Measurements from ENCODE around the gene FBXO28.
"Not testable (repeated sequence)": the region's sequence is repeated elsewhere in the genome, so short reads cannot be mapped to it uniquely, and the experiment has no call there.

FBXO28 gene

DNA sequence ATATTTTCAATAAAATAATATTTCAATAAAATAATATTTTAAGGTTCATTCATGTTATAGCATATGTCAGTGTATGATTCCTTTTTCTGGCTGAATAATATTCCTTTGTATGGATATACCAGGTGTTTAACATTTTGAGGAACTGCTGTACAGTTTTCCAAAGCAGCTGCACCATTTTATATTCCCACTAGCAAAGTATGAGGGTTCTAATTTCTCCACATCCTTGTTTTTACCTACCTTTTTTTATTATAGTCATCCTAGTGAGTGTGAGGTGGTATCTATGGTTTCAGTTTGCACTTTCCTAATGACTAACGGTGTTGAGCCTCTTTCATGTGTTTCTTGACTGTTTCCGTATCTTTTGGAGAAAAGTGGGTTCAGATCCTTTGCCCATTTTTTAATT, 74.4 kb downstream of the FBXO28 start:
- DNase-seq (ENCODE audit: low read depth): no peak

DNA sequence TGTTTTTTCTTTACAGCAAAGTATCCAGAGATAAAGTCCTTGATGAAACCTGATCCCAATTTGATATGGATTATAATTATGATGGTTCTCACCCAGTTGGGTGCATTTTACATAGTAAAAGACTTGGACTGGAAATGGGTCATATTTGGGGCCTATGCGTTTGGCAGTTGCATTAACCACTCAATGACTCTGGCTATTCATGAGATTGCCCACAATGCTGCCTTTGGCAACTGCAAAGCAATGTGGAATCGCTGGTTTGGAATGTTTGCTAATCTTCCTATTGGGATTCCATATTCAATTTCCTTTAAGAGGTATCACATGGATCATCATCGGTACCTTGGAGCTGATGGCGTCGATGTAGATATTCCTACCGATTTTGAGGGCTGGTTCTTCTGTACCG, 75.7 kb downstream of the FBXO28 start:
- DNase-seq (ENCODE audit: low read depth): no peak

DNA sequence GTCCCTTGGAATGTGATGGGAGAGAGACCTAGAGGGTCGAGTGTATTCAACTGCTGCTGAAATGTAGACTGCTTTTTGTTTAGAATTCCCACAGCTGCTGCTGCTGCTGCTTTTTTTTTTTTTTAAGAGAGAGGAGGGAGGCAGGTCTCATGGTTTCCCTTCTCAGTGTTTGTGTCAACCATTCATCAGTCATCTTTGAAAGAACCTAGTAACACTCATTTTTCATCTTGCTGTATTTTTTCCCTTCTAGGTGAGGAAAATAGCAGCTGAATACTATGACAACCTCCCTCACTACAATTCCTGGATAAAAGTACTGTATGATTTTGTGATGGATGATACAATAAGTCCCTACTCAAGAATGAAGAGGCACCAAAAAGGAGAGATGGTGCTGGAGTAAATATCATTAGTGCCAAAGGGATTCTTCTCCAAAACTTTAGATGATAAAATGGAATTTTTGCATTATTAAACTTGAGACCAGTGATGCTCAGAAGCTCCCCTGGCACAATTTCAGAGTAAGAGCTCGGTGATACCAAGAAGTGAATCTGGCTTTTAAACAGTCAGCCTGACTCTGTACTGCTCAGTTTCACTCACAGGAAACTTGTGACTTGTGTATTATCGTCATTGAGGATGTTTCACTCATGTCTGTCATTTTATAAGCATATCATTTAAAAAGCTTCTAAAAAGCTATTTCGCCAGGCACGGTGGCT, 78.3 kb downstream of the FBXO28 start:
- DNase-seq (ENCODE audit: low read depth): no peak

DNA sequence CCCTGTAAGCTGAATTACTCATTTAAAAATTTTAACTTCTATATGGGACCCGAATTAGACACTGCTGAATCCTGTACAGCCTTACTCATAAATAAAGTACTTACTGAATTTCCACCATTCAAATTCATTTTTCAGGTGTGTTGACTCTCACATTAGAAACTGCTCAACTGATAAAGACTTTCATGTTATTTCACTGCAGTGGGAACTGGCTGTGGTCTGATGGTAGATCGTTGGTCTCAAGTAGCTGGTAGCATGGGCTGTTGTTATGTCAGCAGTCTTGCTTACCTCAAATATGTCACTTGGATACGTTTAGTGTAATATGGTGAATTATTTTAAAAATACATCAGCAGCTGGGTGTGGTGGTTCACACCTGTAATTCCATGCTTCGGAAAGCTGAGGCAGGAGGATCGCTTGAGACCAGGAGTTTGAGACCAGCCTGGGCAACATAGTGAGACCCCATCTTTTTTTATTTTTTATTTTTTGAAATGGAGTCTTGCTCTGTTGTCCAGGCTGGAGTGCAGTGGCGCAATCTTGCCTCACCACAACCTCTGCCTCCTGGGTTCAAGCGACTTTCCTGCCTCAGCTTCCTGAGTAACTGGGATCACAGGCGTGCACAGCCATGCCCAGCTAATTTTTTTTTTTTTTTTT, 79.5 kb downstream of the FBXO28 start:
- no peak for DNase-seq (ENCODE audit: low read depth)

DNA sequence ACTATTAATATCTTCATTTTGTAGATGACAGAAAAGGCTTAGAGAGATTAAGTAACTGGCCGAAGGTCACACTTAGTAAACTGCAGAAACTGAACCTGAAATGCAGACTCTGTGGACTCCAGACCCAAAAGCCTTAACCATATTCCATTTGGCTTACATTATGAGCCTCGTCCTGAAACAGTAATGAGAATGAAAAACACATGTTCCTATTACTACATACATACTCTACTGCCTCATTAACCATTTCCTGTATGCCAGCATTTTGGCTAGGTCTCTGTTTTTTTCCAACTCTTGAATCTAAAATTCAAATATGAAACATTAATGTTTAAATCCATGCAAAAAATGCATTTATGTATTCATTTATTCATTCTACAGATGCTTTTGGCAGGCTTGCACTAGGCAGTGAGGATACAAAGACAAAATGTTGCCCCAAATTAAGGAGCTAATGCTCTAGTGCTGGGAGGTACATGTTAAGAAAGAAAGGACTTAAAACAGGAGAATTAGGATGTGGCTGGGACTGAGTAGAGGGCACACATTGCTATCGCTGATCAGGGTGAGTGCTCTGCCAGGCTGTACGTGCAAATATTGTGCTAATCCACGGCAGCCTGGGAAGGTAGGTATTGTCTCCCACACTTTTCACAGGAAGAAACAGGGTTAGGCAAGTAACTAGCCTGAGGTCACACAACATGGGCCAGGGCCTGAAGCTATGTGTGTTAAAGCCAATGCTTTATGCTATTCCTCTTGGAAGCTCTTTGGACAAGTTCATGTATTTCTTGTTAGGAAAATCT, 83.1 kb downstream of the FBXO28 start:
- DNase-seq (ENCODE audit: low read depth): no peak

DNA sequence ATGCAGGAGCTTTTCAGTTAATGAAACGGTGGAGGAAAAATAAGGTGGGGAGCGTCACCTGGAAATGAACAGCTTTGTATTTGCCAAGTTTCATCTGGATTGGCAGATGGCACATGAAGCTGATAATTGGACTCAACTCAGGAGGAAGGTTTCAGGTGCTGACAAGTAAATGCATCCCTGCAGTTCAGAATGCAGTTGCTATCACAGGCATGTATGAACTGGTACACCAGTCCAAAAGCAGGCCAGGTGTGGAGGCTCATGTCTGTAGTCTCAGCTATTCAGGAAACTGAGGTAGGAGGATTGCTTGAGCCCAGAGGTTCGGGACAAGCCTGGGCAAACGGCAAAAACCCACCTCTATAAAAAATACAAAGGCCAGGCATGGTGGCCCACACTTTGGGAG, 84.7 kb downstream of the FBXO28 start:
- no peak for DNase-seq (ENCODE audit: low read depth)

DNA sequence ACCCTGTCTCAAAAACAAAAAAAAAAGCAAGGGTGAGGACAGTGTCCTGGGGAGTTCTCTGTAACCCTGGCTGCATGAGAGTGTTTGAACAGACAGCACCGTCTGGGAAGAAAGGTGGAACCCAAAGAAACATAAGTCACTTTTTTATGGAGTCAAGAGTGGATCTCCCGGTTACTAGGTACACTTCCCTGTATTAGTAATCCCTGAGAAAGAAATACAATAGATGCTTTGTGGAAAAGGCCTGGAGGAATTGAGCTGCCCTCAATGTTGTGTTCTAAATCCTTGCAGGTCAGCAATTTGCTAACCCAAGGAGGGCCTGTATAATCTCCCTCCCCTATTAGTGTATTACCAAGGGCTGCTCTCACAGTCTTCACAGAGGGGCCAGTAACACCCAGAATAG, 85.8 kb downstream of the FBXO28 start:
- no peak for DNase-seq (ENCODE audit: low read depth)

DNA sequence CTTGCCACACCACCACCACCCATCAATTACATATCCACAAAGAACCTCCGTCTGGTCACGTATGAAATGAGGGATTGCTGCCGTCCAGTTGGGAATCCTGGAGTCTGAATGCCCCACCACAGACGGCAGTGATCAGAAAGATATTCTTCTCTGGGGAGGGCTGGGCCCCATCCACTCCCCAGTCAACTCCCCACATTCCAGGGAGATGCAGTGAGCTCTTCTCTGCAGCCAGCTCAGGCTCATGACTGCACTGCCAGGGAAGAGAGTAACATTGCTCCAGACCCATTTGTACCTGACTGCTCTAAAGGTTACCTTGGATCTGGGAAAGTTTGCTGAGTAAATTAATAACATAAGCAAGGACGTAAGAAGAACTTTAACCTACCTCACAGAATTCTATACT, 87.5 kb downstream of the FBXO28 start:
- no peak for DNase-seq (ENCODE audit: low read depth)

DNA sequence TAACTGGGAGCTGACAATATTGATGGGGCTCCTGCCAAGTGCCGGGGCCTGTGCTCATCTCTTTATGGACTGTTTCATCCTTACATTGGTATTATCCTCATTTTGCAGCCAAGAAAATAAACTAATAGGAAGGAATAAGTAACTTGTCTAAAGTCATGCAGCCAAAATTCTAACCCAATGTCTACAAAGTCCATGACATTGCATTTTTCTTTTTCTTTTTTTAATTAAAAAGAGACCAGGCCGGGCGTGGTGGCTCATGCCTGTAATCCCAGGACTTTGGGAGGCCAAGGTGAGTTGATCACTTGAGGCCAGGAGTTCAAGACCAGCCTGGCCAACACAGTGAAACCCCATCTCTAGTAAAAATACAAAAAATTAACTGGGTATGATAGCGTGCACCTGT, 87.9 kb downstream of the FBXO28 start:
- DNase-seq (ENCODE audit: low read depth): no peak

DNA sequence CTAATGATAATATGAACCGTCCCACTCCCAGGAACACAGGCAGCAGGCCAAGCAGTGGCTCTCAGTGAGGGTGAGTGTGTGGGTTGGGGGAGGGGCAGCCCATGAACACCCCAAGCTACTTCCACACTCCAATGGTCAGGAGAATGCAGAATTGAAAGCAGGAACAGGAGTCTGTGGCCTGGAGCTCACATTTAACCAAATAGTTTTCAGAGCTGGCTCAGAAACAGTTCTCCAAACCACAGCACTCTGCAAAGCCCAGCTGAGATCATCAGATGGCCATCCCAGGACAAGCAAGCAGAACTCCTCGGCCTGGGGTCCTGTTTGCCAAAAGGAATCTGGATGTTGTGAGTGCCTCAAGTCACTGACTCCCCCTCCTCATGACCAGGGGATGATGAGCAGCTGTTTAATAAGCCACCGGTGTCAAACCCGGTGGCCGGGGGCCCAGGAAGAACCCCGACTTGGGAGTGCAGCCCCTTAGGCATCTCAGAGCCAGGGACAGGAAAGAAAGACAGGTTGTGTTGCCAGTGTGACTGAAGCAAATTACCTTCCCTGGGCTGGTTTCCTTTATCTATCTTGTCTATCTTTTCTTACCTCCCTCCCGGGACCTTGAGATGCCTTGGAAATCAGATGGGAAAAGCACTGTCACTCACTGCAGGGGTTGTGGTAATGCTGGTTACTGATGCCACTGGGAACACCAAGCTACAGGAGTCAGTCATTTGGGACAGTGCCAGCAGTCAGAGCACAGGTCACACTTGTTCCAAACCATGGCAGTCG, 89.5 kb downstream of the FBXO28 start:
- DNase-seq (ENCODE audit: low read depth): no peak

DNA sequence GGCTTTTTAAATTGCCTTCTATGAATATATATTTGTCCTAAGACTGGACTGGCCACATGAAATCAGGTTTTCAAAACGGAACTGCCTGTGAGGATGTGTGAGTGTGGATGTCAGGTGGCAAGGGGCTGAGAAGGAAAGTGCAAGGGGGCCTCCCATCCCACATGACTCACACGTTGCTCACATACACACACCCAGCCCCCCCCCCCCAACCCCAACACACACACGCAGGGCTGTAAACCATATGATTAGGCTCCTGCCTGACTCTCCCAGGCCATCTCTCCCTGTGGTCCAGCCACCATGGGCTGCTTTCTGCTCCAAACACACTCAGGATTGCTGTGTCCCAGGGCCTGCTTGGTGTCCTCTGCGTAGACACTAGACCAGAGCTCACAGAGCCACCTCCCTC, 91.5 kb downstream of the FBXO28 start:
- no peak for DNase-seq (ENCODE audit: low read depth)

DNA sequence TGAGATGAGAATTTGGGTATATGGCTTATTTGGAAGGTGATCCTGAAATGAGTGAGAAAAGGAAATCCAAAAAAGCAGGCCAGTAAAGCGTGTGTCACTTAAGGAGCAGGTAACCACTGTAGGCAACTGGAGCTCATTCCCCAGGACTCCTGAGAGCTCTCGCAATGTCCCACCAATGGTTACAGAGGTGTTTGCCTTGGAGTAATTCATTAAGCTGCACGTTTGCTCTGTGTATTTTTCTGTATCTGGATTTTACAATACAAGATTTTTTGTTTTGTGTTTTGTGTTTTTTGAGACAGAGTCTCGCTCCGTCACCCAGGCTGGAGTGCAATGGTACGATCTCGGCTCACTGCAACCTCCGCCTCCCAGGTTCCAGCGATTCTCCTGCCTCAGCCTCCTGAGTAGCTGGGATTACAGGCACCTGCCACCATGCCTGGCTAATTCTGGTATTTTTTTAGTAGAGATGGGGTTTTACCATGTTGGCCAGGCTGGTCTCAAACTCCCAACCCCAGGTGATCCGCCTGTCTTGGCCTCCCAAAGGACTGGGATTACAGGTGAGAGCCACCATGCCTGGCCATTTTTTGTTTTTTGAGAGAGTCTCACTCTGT, 92.1 kb downstream of the FBXO28 start:
- not testable (repeated sequence) for DNase-seq (ENCODE audit: low read depth)

DNA sequence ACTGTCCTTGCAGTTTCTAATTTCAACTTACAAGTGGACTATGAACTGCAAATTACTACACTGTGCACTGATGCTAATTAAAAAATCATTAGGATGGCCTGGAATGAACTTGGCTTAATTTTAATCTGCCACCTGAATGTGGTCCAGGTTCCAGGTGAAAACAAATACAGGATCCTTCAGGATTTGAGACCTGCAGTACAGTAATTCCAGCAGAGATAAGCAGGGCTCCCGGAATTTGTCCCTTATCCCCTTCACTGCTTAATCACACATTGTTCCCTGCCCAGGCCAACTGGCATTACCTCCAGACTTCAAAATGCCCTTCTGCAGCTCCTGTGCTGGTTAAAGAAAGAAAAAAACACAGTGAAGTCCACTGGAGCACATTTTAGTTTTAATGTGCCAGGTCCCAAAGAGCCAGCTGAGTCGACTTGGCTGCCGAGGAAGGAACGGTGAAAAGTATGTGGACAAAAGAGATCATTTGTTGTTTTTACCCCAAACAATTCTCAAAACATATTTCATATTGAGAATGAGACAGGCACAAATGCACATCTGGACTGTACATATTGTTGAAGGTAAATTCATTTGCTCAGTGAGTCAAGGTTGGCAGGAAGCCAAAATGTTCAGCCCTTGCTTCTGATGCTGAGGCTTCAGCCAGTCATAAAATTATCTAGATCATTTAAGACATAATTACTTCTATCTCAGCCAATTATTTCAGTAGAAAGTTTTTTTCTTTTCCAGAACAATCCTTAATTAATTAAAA, 97.5 kb downstream of the FBXO28 start:
- DNase-seq (ENCODE audit: low read depth): no peak
